Measurements from ENCODE around the gene ALKBH6.

Gene ALKBH6

GRCh38 chr19:36040495-36040894 is 26.5 kb upstream of the ALKBH6 start:
- TF ChIP-seq BHLHE40 (IDR thresholded peaks at IDR 0.05; ENCODE audit: borderline replicate concordance) (no peak), ZNF384 (IDR thresholded peaks at IDR 0.05) (no peak), CTBP1 (IDR thresholded peaks at IDR 0.05; ENCODE audit: borderline replicate concordance) (no peak), NFRKB (IDR thresholded peaks at IDR 0.05) (no peak), FOXK2 (IDR thresholded peaks at IDR 0.05) (no peak), HDGF (IDR thresholded peaks at IDR 0.05; ENCODE audit: borderline replicate concordance) (no peak), LEF1 (IDR thresholded peaks at IDR 0.05; ENCODE audit: borderline replicate concordance) (no peak), PKNOX1 (IDR thresholded peaks at IDR 0.05) (no peak), L3MBTL2 (conservative IDR thresholded peaks at IDR 0.05) (no peak), TARDBP (IDR thresholded peaks at IDR 0.05) (no peak), ELF4 (IDR thresholded peaks at IDR 0.05) (no peak), SUZ12 (IDR thresholded peaks at IDR 0.05) (no peak), ARNT (IDR thresholded peaks at IDR 0.05) (no peak), FOXA1 (IDR thresholded peaks at IDR 0.05) (no peak), SP1 (IDR thresholded peaks at IDR 0.05) (no peak), FOXM1 (IDR thresholded peaks at IDR 0.05; ENCODE audit: borderline replicate concordance) (no peak)
- no peak for DNase-seq (ENCODE audit: extremely low spot score)
- CTCF ChIA-PET: no interaction called here
- POLR2A ChIA-PET: interaction anchor here (0.7 kb wide), 1 partner anchor 13 kb away, joined by 3 read pairs; the partner anchor contains the start of gene THAP8

- TF ChIP-seq SUZ12 (IDR thresholded peaks at IDR 0.05) (no peak), SP1 (IDR thresholded peaks at IDR 0.05) (no peak), TARDBP (IDR thresholded peaks at IDR 0.05) (no peak), FOXK2 (IDR thresholded peaks at IDR 0.05) (no peak), ELF4 (IDR thresholded peaks at IDR 0.05) (no peak), ARNT (IDR thresholded peaks at IDR 0.05) (no peak), ZNF384 (IDR thresholded peaks at IDR 0.05) (no peak), HDGF (IDR thresholded peaks at IDR 0.05; ENCODE audit: borderline replicate concordance) (no peak), FOXA1 (IDR thresholded peaks at IDR 0.05) (no peak), PKNOX1 (IDR thresholded peaks at IDR 0.05) (no peak), L3MBTL2 (conservative IDR thresholded peaks at IDR 0.05) (no peak)
- ChIA-PET POLR2A (no interaction called here), CTCF (no interaction called here)
- no peak for DNase-seq (ENCODE audit: extremely low spot score)
Observed at GRCh38 chr19:36032251-36033104, 18.5 kb upstream of the ALKBH6 start, which contains the start of gene CLIP3. Gene CLIP3, minus strand, starts transcription at chr19:36032873. Its CDS starts 516 bp downstream, at chr19:36032357.

GRCh38 chr19:36031308-36031707 is 17.3 kb upstream of the ALKBH6 start:
- POLR2A ChIA-PET: no interaction called here
- CTCF ChIA-PET: no interaction called here
- TF ChIP-seq LEF1 (IDR thresholded peaks at IDR 0.05; ENCODE audit: borderline replicate concordance) (no peak), FOXK2 (IDR thresholded peaks at IDR 0.05) (no peak), TARDBP (IDR thresholded peaks at IDR 0.05) (no peak), ZNF384 (IDR thresholded peaks at IDR 0.05) (no peak), ELF4 (IDR thresholded peaks at IDR 0.05) (no peak), ARNT (IDR thresholded peaks at IDR 0.05) (no peak), SP1 (IDR thresholded peaks at IDR 0.05) (no peak), PKNOX1 (IDR thresholded peaks at IDR 0.05) (no peak), L3MBTL2 (conservative IDR thresholded peaks at IDR 0.05) (no peak), FOXA1 (IDR thresholded peaks at IDR 0.05) (no peak), SUZ12 (IDR thresholded peaks at IDR 0.05) (no peak), NFRKB (IDR thresholded peaks at IDR 0.05) (no peak)
- DNase-seq (ENCODE audit: extremely low spot score): no peak

- POLR2A ChIA-PET: no interaction called here
- no peak for TF ChIP-seq FOXK2 (IDR thresholded peaks at IDR 0.05)
- no peak for TF ChIP-seq CTBP1 (IDR thresholded peaks at IDR 0.05; ENCODE audit: borderline replicate concordance)
- no peak for TF ChIP-seq SP1 (IDR thresholded peaks at IDR 0.05)
- TF ChIP-seq PKNOX1 (IDR thresholded peaks at IDR 0.05): no peak
- no peak for TF ChIP-seq ZNF384 (IDR thresholded peaks at IDR 0.05)
- CTCF ChIA-PET: no interaction called here
- no peak for DNase-seq (ENCODE audit: extremely low spot score)
Observed at GRCh38 chr19:36030264-36031148, 16.5 kb upstream of the ALKBH6 start.

GRCh38 chr19:36028313-36029041 is 14.5 kb upstream of the ALKBH6 start:
- ChIA-PET CTCF (interaction anchor here (0.6 to 1.2 kb wide), 2 partner anchors 35 to 51 kb away, joined by 3 to 4 read pairs; no protein-coding TSS in a partner anchor), POLR2A (no interaction called here)
- no peak for DNase-seq (ENCODE audit: extremely low spot score)
- no peak for TF ChIP-seq TARDBP (IDR thresholded peaks at IDR 0.05)
- TF ChIP-seq ARNT (IDR thresholded peaks at IDR 0.05): no peak
- TF ChIP-seq LEF1 (IDR thresholded peaks at IDR 0.05; ENCODE audit: borderline replicate concordance): no peak
- TF ChIP-seq L3MBTL2 (conservative IDR thresholded peaks at IDR 0.05): no peak
- no peak for TF ChIP-seq ELF4 (IDR thresholded peaks at IDR 0.05)
- TF ChIP-seq CTBP1 (IDR thresholded peaks at IDR 0.05; ENCODE audit: borderline replicate concordance): no peak
- TF ChIP-seq SP1 (IDR thresholded peaks at IDR 0.05): no peak
- TF ChIP-seq FOXM1 (IDR thresholded peaks at IDR 0.05; ENCODE audit: borderline replicate concordance): no peak
- no peak for TF ChIP-seq HDGF (IDR thresholded peaks at IDR 0.05; ENCODE audit: borderline replicate concordance)
- no peak for TF ChIP-seq PKNOX1 (IDR thresholded peaks at IDR 0.05)
- no peak for TF ChIP-seq SUZ12 (IDR thresholded peaks at IDR 0.05)
- TF ChIP-seq NFRKB (IDR thresholded peaks at IDR 0.05): no peak
- TF ChIP-seq FOXK2 (IDR thresholded peaks at IDR 0.05): no peak
- no peak for TF ChIP-seq BHLHE40 (IDR thresholded peaks at IDR 0.05; ENCODE audit: borderline replicate concordance)
- no peak for TF ChIP-seq FOXA1 (IDR thresholded peaks at IDR 0.05)
- no peak for TF ChIP-seq ZNF384 (IDR thresholded peaks at IDR 0.05)
